Stimulated activated CD8-positive, alpha-beta memory T cell treated with anti-CD3 and anti-CD28 coated beads, Interleukin-7, amount 100 ng/mL, for 4 hours (primary cell): ENCODE data around the gene ANO7.

Experiments
- DNase-seq, 2 donors: peaks; one replicate each; pipeline ENCODE4 v3.0.0-alpha.2; 2020; ENCODE audit warnings: low read depth in 2 of 2

Gene ANO7, protein sequence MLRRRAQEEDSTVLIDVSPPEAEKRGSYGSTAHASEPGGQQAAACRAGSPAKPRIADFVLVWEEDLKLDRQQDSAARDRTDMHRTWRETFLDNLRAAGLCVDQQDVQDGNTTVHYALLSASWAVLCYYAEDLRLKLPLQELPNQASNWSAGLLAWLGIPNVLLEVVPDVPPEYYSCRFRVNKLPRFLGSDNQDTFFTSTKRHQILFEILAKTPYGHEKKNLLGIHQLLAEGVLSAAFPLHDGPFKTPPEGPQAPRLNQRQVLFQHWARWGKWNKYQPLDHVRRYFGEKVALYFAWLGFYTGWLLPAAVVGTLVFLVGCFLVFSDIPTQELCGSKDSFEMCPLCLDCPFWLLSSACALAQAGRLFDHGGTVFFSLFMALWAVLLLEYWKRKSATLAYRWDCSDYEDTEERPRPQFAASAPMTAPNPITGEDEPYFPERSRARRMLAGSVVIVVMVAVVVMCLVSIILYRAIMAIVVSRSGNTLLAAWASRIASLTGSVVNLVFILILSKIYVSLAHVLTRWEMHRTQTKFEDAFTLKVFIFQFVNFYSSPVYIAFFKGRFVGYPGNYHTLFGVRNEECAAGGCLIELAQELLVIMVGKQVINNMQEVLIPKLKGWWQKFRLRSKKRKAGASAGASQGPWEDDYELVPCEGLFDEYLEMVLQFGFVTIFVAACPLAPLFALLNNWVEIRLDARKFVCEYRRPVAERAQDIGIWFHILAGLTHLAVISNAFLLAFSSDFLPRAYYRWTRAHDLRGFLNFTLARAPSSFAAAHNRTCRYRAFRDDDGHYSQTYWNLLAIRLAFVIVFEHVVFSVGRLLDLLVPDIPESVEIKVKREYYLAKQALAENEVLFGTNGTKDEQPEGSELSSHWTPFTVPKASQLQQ

DNA sequence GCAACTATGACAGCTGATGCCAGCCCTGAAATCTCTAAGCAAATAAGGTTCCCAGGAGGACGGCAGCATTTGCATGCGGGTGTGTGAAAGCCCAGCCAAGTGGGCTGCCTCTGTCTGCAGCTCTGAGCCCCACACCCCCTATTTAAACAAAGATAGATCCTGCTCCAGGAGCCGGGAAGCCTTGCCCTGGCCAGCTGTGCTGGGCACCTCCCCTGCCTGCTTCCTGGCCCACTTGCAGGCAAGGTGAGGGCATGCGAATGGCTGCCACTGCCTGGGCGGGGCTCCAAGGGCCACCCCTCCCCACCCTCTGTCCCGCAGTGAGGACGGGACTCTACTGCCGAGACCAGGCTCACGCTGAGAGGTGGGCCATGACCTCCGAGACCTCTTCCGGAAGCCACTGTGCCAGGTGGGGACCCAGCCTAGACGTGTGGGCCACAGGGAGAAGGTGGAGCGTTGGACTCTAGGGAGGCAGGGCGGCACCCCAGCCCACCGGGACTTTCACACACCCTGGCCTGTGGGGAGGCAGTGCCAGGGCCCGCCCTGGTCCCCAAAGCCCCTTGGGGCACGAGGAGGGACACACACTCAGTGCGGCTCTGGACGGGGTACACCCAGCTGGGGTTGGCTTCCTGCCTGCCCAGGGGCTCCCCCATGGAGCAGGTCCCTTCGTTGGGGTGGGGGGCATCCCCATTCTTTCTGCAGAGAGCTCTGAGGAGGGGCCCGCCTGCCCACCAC is at the start of gene ANO7:
Gene ANO7 (plus strand): TSS at position 317 of the 732 bp plus-strand sequence. CDS start 1,387 bp downstream, outside the sequence.
- no peak for DNase-seq

DNA sequence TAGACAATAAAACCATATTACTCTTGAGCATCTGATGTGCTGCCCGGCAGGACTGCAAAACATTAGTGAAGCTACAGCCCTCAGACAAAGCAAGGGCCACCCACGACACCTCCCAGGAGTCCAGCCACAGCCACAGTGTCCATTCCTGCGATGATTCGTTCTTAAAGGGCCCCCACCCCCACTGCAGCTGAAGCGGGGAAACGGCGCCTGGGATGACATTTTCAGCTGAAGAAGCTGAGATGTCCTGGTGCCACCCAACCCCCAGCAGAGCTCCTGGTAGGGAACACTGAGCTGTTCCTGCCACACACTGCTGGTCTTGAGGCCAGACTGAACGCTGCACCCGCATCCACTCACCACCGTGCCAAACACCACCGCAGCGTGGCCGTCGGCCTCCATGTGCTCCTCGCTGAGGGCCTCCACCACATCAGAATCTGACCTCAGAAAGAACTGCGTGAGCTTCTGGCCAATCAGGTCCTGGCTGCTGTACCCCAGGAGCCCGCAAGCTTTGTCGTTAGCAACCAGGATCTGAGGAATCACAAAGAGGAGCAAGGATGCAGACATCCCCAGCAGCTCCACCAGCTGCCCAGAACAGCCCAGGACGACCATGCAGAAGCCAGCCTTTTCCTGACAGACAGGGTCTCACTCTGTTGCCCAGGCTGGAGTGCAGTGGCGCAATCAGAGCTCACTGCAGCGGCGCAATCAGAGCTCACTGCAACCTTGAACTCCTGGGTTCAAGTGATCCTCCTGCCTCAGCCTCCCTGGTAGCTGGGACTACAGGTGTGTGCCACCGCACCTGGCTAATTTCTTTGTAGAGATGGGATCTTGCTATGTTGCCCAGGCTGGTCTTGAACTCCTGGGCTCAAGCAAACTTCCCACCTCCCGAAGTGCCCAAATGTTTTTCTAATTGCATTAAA is 48.7 kb upstream of the ANO7 start:
- no peak for DNase-seq

DNA sequence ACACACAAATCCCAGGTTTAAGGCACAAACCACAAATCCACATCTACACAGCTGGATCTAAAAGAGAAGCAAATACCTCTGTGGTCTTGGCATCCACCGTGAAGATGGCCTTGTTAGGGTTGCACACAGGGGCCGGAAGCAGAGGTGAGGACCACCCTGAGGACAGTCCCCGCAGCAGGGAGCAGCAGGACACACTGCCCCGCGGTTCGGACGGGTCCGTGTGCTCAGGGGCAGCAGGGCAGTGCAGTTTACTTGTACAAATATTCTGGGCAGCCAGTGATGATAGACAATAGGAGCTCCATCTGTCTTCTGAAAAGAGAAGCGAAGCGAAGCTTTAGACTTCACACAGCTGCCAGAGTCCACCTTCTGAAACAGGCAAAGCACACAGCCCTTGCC is 48.0 kb upstream of the ANO7 start:
- DNase-seq: no peak

DNA sequence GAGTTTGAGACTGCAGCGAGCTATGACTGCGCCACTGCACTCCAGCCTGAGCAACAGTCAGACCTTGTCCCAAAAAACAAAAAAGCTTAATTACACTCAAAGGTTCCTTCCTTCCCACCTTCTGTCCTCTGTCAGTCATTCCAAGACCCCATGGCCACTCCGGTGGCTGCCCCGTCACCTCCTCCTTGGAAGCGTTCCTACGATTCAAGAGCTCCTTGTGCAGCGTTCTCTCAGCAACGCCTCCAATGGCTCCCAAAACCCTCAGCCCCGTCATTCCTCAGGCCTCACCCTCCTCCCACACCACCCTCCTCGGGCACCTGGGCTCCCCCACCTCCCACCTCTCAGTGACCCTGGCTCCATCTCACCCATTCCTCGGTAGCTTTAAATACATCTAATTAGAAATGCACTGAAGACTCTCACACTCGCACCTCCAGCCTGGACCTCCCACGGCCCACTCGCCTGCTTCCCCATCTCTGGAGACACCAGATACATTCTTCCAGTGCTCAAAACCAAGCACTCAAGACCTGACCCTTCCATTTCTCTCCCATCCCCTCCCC is 47.2 kb upstream of the ANO7 start:
- DNase-seq: no peak

DNA sequence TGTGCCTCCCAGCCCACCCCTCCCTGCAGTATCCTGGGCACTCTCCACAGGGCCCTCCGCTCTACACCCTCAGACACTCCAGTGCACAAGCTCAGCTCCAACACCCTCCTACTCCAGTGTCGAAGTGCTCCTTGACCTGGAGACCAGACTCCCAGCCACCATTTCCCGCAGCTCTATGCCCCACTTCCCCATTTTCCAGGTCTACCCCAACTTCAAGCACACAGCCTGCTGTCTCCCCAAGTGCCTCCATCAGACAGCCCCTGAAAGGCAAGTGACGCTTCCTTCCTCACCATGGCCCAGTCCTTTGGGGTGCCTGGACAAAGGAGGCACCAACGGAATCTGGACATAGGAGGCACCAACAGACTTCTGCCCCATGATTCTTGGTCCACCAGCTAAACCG is 46.4 kb upstream of the ANO7 start:
- no peak for DNase-seq

DNA sequence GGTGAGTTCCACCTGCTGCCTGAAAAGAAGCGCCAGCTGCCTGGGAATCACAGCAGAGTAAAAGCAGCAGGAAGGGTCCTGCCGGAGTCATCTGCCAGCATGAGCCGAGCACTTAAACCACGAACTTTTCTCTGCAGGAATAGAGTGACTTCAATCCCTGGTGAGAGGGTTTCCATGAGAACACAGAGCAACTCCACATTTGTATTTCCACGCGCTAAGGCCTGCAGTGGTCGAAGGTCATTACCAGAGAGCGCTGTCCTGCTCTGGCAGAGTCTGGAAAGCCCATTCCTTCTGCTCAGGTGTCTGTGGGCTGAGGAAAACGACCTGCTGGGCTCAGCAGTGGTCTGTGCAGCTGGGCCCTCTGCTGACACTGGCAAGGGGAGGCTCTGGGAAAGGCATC is 45.9 kb upstream of the ANO7 start:
- no peak for DNase-seq

DNA sequence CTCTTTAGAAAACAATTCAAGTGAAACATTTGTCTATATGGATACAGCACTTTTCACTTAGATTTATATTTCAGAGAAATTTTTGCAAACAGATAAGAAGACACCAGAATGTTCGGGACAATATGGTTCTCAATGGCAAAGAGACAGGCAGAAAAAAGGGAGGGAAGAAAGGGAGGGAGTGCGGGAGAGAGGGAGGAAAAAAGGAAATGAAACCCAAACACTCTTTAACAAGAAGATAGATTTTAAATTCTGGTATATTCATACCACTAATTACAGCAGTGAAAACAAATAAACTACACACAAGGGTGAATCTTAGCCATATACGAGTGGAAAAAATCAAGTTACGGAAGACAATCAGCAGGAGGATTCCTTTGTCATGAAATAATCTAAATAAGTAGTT is 42.2 kb upstream of the ANO7 start:
- no peak for DNase-seq

DNA sequence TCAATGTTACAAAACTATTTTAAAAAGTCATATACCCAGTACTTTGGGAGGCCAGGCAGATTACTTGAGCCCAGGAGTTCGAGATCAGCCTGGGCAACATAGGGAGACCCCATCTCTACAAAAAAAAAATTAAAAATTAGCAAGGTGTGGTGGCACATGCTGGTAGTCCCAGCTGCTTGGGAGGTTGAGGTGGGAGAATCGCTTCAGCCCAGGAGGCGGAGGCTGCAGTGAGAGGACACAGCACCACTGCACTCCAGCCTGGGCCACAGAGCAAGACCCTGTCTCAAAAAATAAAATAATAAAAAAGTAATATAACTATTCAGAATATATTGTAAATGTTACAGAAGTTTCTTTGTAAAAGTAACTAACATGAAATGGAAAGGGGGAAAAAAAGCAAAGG is 41.1 kb upstream of the ANO7 start:
- no peak for DNase-seq

DNA sequence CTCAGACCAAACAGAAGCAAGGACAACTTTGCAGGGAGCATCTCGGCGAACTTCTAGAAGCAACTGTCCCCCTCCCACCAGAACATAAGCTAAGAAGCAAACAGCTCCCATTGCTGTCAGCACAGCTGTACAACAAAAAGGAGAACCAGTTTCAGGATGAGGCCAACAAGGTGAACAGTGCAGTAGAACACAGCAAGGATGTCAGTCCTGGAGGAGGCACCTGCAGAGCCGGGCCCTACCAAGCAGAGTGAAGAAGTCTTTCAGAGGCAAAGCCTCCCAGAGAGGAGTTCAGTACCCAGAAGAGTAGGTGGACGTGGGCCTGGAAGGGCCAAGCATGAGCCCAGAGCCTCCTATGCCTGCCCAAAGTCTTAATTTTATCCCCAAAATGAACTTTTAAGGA is 40.2 kb upstream of the ANO7 start:
- no peak for DNase-seq

DNA sequence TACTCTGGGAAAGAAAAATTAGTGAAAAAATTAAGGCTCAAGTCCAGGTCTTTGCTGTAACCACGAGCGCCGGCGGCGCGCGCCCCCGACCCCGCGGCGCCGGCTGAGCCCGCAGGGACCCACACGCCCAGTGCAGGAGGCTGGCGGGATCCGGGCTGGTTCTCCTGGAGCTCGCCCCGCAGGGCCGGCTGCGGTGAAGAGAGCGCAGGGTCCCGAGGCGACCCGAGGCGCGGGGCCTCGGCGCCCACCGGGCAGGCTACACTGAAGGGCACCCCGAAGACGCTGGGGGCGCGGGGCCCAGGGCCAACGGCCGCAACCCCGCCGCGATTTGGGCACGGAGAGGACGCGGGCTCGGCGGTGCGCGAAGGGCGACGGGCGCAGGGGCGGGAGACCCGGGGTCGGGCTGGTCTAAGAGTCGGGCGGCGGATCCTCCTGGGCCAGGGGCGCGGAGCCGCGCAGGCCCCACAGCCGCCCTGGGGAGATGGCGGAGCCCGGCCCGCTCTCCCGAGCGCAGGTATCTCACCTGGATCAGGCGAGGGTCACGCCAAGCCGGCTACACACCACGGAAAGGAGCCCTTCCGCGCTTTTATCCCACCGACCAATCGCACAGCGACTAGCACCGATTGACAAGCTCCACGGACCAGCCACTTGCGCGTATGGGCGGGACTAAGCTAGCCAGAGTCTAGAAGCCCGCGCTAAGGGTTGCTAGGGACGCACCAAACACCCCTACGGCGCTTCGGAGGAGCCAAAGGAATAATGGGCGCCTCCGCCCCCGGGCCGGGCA is 39.4 kb upstream of the ANO7 start, which contains the start of gene PASK:
Gene PASK (minus strand): TSS at position 582 of the 784 bp plus-strand sequence. CDS start 6,440 bp downstream, outside the sequence.
- peak; percentile 87 to 89 for DNase-seq

DNA sequence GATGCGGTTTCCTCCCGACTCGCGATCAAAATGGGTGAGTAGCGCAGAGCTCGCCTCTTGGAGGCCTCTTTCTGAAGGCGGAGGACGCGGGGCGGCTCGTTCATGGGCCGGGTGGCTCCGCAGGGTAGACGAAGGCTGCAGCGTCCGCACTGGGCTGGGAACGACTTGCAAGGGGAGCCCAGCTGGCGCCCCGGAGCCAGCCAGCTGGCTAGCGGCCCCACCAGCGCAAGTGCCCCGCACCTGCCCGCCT is 38.9 kb upstream of the ANO7 start:
- DNase-seq: no peak

DNA sequence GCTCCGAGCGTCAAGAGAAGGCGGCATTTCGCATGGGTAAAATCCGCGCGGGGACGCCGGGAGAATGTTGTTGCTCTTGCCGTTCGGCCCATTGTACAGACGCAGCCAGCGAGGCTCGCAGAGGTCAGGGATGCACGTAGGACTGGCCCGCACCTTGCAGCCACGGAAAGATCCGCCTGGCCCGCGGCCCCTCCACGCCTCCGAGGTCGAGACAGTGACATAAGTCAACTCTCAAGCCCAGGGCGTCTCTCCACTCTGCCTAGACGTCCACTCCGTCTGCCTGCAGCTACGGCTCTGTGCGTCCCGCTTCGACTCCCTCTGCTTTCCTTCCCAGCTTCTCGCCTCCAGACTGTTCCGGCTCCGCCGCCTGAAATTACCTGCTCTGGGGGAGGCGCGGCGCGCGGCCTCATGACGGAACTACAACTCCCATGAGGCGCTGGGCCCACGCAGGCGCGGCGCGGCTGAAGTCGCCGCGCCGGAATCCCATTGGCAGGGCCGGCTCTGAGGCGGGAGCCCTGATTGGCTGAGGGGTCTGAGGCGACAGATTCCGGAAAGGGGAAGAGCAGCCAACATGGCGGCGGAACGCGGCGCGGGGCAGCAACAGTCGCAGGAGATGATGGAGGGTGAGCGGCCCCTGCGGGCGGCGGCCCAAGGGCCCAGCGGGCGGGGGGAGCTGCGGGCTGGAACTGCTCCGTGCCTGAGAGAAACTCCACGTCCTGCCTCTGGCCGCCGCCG is 38.4 kb upstream of the ANO7 start, which contains the start of gene PPP1R7:
Gene PPP1R7 (plus strand): TSS at position 543 of the 735 bp plus-strand sequence. CDS start 29 bp downstream, at position 572.
- DNase-seq: peak; percentile 90 to 94

DNA sequence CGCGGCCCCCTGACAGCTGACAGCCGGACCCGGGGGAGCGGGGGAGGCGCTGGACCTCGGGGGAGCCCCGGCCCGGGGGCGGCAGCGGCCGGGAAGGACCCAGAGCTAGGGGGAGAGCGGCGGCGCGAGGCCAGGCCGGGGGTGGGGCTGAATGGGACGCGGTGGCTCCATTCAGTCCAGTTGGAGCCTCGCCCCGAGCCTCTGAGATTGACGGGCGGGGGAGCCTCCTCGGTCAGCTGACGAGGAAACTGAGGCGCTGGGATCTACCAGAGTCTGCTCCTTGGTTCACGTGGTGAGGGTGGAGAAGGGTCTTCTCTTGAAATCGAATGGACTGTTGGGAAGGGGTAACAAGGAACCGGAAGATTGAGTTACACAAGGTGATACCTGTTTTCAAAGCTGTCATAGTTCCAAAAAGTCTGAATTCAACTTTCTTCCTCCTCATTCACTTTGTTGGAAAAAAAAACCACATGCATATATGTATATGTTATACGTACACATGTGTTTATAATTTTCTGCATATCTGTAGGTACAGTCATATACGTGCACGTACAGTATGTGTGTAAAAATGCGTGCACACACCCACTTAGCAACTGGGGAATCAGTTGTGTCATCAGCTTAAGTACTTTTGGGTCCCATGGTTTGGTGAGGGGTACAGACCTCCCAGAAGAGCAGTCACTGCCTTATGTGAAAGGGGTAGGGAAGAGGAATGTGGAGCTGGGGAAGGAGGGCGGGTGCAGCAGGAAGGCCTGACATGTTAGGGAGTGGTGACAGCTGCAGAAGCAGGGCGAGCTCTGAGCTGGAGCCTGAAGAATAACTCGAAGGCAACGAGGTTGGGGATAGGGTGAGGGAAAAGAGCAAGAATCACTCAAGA is 37.6 kb upstream of the ANO7 start:
- no peak for DNase-seq

DNA sequence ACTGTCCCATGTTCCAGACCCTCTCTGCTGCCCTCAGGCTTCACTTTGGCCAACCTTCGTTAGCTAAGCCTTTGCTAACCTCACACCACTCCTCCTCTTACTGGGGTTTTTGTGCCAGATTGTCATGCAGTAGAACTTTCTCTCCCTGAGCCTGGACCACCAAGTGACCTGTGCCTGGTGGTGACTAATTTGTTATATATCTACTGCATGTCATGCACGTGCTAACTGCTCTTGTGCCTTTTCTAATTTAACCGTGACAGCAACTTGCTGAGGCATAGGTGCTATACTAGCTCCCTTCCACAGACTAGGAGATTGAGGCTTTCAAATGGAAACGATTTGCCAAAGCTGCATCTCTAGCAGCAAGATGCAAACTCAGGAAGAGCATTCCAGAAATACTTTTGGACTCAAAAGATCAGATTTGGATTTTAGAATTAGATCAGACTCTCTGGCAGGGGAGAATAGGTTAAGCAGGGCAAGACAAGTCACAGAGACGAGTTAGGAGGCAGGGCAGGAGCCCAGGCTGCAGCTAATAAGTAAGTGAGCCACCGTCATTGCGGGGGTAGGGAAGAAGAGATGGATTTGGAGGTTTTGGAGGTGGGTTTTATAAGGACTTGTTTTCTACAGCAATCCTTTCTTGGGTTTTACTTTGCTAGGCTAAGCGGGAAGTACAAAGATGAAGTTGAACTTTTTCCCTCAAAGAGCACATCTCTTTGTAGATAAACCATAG is 36.4 kb upstream of the ANO7 start:
- DNase-seq: no peak

DNA sequence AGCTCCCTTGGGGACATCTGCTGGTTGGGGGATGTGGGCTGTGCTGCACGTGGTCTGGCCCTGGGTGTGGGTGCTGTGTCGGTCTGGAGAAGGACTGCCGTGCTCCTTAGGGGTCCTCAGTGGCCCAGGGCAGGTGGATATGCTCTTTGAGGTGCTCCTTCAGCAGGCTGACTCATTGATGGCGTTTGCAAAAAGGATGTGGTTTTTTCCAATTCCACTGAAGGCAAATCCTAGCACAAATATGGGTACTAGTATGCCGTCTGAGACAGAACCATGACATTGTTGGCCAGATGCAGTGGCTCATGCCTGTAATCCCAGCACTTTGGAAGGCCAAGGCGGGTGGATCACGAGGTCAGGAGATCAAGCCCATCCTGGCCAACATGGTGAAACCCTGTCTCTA is 34.9 kb upstream of the ANO7 start:
- DNase-seq: no peak

DNA sequence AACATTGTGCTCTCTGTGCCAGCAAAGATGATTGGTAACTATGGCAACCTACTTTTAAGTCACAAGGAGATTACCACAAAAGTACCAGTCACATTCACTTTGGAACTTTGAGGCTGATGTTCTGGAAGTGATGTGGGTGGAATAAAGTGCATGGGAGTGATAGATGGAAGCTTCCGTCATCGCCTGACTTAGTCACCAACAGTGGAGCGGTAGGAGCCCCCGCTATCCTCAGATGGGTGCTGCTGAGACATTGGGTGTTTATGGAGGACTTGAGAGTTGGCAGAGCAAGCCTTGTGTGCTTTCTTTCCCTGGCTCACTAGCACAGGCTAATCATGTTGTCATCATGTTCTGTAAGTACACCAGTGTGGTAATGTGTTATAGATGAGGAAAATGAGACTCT is 33.6 kb upstream of the ANO7 start:
- no peak for DNase-seq

DNA sequence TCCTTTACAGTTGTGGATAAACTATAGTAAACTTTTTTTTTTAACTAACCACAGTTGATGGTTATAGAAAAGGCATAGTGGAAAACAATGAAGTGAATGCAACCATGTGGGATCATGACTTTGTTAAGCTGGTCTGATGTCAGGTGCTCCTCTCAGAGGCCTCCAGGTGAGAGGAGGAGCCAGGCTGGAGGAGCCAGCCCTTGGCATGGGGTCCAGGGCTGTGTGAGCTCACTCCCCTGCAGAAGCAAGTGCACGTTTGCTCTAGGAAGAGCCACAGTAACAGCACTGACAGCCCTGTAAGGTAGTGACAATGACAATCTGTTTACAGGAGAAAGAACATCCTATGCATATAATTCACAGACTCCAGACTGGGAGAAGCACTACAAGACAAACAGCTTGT is 32.5 kb upstream of the ANO7 start:
- DNase-seq: no peak

DNA sequence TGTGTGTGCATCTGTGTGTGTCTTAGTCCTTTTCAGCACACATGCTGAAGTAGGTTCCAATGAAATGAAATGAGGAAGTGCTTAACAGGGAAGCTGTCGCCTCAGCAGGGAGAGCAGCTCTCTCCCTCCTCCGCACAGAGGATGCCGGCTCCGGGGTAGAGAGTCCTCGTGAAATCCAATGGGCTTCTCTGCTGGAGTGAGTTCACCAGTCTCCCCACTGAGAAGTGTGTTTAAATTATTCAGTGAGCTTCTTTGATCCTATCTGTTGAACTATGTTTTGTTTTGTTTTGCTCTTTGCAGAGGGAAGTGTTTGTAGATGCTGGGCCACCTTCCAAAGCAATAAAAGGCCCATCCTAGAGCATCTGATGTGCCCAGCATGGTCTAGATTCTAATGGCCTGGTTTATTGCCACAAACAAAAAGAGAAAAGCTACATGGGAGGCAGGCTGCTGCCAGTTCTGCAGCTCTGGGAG is 31.5 kb upstream of the ANO7 start:
- no peak for DNase-seq
